Nephron progenitor cell (in vitro differentiated cells): Measurements from ENCODE around the gene WRNIP1.

Source experiments
- DNase-seq: peaks from one replicate; pipeline ENCODE4 v3.0.0; 2021
- H3K27ac Mint-ChIP-seq: 2 replicates; pipeline ENCODE4 v1.8.0; 2021; ENCODE audit warnings: mild to moderate bottlenecking, moderate library complexity, mixed read lengths
- H3K27me3 Mint-ChIP-seq: 2 replicates; pipeline ENCODE4 v1.8.0; 2021; ENCODE audit warnings: mild to moderate bottlenecking, low read depth, mixed read lengths; ENCODE audit not compliant: poor library complexity
- H3K36me3 Mint-ChIP-seq: 2 replicates; pipeline ENCODE4 v1.8.0; 2021; ENCODE audit warnings: low read depth, mixed read lengths
- H3K4me1 Mint-ChIP-seq: 2 replicates; pipeline ENCODE4 v1.8.0; 2021; ENCODE audit warnings: mixed read lengths
- H3K4me3 Mint-ChIP-seq: 2 replicates; pipeline ENCODE4 v1.8.0; 2021; ENCODE audit warnings: mild to moderate bottlenecking, moderate library complexity, mixed read lengths
- H3K9me3 Mint-ChIP-seq: 2 replicates; pipeline ENCODE4 v1.8.0; 2021; ENCODE audit warnings: mild to moderate bottlenecking, moderate library complexity, mixed read lengths
- TF ChIP-seq, protein P1 (sequence below): fragments of 200-600 bp; sonication (generic); IDR thresholded peaks from 2 replicates; pipeline ENCODE4 v1.5.0; 2021; ENCODE audit warnings: antibody characterized with exemption

Gene WRNIP1

GRCh38 chr6:2802521-2803060 lies 37.4 kb downstream of the WRNIP1 start:
- TF ChIP-seq, protein P1, sequence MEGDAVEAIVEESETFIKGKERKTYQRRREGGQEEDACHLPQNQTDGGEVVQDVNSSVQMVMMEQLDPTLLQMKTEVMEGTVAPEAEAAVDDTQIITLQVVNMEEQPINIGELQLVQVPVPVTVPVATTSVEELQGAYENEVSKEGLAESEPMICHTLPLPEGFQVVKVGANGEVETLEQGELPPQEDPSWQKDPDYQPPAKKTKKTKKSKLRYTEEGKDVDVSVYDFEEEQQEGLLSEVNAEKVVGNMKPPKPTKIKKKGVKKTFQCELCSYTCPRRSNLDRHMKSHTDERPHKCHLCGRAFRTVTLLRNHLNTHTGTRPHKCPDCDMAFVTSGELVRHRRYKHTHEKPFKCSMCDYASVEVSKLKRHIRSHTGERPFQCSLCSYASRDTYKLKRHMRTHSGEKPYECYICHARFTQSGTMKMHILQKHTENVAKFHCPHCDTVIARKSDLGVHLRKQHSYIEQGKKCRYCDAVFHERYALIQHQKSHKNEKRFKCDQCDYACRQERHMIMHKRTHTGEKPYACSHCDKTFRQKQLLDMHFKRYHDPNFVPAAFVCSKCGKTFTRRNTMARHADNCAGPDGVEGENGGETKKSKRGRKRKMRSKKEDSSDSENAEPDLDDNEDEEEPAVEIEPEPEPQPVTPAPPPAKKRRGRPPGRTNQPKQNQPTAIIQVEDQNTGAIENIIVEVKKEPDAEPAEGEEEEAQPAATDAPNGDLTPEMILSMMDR = no peak
- no peak for DNase-seq
- Mint-ChIP-seq H3K4me3 (no peak overlapping the region), H3K9me3 (no peaks in the 10 kb centered on the region), H3K27me3 (no peaks in the 10 kb centered on the region), H3K36me3 (no peaks in the 10 kb centered on the region), H3K4me1 (peaks cover 45% of the 10 kb centered on the region), H3K27ac (no peak overlapping the region)

DNA sequence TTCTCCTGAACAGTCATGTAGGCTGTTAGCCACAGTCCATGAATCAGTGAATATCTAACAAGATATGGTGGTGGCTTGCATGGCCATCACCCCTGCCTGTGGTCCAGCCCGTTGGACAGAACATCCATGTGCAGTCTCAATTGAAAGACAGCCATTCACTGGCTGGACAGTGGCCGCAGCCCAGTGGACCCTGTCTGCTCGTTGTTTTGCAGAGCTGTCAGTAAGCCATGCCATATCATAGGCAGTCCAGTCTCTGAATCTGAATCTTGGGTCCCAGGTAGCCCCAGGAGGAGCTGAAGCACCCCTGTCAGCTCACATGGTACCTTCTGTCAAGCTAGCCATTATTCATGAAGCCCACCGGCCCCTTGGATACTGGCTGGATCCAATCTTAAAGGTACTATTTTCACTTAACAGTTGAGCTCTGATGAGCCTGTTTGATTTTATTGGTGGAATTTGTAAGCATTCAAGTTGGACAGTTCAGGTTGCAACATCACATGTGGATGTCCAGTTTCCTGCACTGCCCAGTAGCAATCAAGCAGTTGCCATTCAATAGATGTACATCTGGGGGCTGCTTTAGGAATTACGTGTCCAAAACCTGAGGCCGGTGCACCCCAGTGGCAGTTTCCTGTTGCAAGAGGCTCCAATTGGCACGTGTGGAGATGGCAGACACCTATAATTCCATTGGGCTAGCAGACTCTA lies 38.7 kb downstream of the WRNIP1 start:
- peaks cover 43% of the 10 kb centered on the region for H3K4me1 Mint-ChIP-seq
- no peaks in the 10 kb centered on the region for H3K36me3 Mint-ChIP-seq
- no peaks in the 10 kb centered on the region for H3K9me3 Mint-ChIP-seq
- DNase-seq = no peak
- H3K27ac Mint-ChIP-seq = no peak overlapping the region
- H3K4me3 Mint-ChIP-seq = no peak overlapping the region
- H3K27me3 Mint-ChIP-seq = no peaks in the 10 kb centered on the region
- TF ChIP-seq, protein P1 = no peak

- DNase-seq = no peak
- Mint-ChIP-seq H3K4me1 (peaks cover 42% of the 10 kb centered on the region), H3K27ac (no peak overlapping the region), H3K9me3 (no peaks in the 10 kb centered on the region), H3K27me3 (no peaks in the 10 kb centered on the region), H3K36me3 (no peaks in the 10 kb centered on the region), H3K4me3 (no peak overlapping the region)
- TF ChIP-seq, protein P1 = no peak
Measured at GRCh38 chr6:2804516-2804915, 39.3 kb downstream of the WRNIP1 start.

GRCh38 chr6:2805031-2805430 lies 39.8 kb downstream of the WRNIP1 start:
- Mint-ChIP-seq H3K27me3 (no peaks in the 10 kb centered on the region), H3K4me3 (no peak overlapping the region), H3K36me3 (no peaks in the 10 kb centered on the region), H3K9me3 (no peaks in the 10 kb centered on the region), H3K4me1 (peaks cover 37% of the 10 kb centered on the region), H3K27ac (no peak overlapping the region)
- no peak for DNase-seq
- TF ChIP-seq, protein P1 = no peak

- Mint-ChIP-seq H3K36me3 (no peaks in the 10 kb centered on the region), H3K4me3 (no peak overlapping the region), H3K27ac (peak overlapping the region; percentile 77), H3K9me3 (no peaks in the 10 kb centered on the region), H3K4me1 (peaks cover 37% of the 10 kb centered on the region), H3K27me3 (peaks cover 3% of the 10 kb centered on the region)
- no peak for DNase-seq
- TF ChIP-seq, protein P1 = no peak
Measured at GRCh38 chr6:2806644-2807043, 41.5 kb downstream of the WRNIP1 start.
